Neural cell (in vitro differentiated cells): ENCODE measurements around the gene IDNK. TPM values are rescaled to one million over a fixed set of nuclear protein-coding genes. Genes with fewer than 3 reads are reported as not detected.

ENCODE experiments used
- H2AFZ ChIP-seq: fragments of 200-600, 300-800 bp; sonication (generic), shearing (Covaris generic); 2 replicates; pipeline ENCODE4 v1.6.0; 2014; ENCODE audit warnings: low read depth, mild to moderate bottlenecking, antibody characterized with exemption, low read length, moderate library complexity
- H3F3A ChIP-seq: fragments of 200-600 bp; shearing (Covaris generic); 2 replicates; pipeline ENCODE4 v1.6.1; 2016; ENCODE audit warnings: mild to moderate bottlenecking, moderate library complexity, mixed read lengths, antibody characterized with exemption, low read length; ENCODE audit not compliant: insufficient read depth, poor library complexity, severe bottlenecking
- H3K27ac ChIP-seq: fragments of 200-600, 300-800 bp; sonication (generic), shearing (Covaris generic); 2 replicates; pipeline ENCODE4 v1.5.1; 2014; ENCODE audit warnings: mild to moderate bottlenecking, low read length, moderate library complexity
- H3K27me3 ChIP-seq: fragments of 300-800, 200-600 bp; sonication (generic), shearing (Covaris generic); 2 replicates; pipeline ENCODE4 v1.6.0; 2014; ENCODE audit warnings: mild to moderate bottlenecking, low read depth, low read length, moderate library complexity; ENCODE audit not compliant: insufficient read depth
- H3K36me3 ChIP-seq: fragments of 300-800, 200-600 bp; sonication (generic), shearing (Covaris generic); 2 replicates; pipeline ENCODE4 v1.5.1; 2014; ENCODE audit warnings: mild to moderate bottlenecking, antibody characterized with exemption, low read length, moderate library complexity; ENCODE audit not compliant: insufficient read depth
- H3K4me2 ChIP-seq: fragments of 300-800, 200-600 bp; sonication (generic), shearing (Covaris generic); 2 replicates; pipeline ENCODE4 v1.6.0; 2014; ENCODE audit warnings: mild to moderate bottlenecking, low read length
- H3K4me3 ChIP-seq: fragments of 300-800, 200-600 bp; sonication (generic), shearing (Covaris generic); 2 replicates; pipeline ENCODE4 v1.5.1; 2014; ENCODE audit warnings: mild to moderate bottlenecking, low read length, moderate library complexity
- H3K79me2 ChIP-seq: fragments of 200-600 bp; shearing (Covaris generic); replicated peaks from 2 replicates; pipeline ENCODE4 v1.6.0; 2014; ENCODE audit warnings: mild to moderate bottlenecking, low read length, moderate library complexity; ENCODE audit not compliant: insufficient read depth
- H3K9ac ChIP-seq: fragments of 300-800, 200-600 bp; sonication (generic), shearing (Covaris generic); 2 replicates; pipeline ENCODE4 v1.6.1; 2016; ENCODE audit warnings: mild to moderate bottlenecking, low read length, mixed read lengths
- H3K9me2 ChIP-seq: fragments of 200-600 bp; shearing (Covaris generic); 2 replicates; pipeline ENCODE4 v1.6.1; 2016; ENCODE audit warnings: mild to moderate bottlenecking, low read length, mixed read lengths; ENCODE audit not compliant: insufficient read depth
- H3K9me3 ChIP-seq: fragments of 200-600, 300-800 bp; sonication (generic), shearing (Covaris generic); 2 replicates; pipeline ENCODE4 v1.6.1; 2016; ENCODE audit warnings: mild to moderate bottlenecking, mixed run types, low read length, moderate library complexity, mixed read lengths
- H4K20me1 ChIP-seq: fragments of 200-600 bp; shearing (Covaris generic); 2 replicates; pipeline ENCODE4 v1.6.1; 2016; ENCODE audit warnings: mild to moderate bottlenecking, mixed run types; ENCODE audit not compliant: insufficient read depth
- CTCF ChIP-seq: fragments of 450-650 bp; IDR thresholded peaks from 2 replicates; pipeline ENCODE4 v1.5.1; 2014; ENCODE audit warnings: antibody characterized with exemption, mild to moderate bottlenecking, moderate library complexity; ENCODE audit not compliant: poor library complexity, severe bottlenecking
- MXI1 ChIP-seq: fragments of 450-650 bp; conservative IDR thresholded peaks from 2 replicates; pipeline ENCODE4 v1.6.1; 2014; ENCODE audit warnings: antibody characterized with exemption, mild to moderate bottlenecking; ENCODE audit not compliant: poor library complexity, severe bottlenecking
- POLR2AphosphoS5 ChIP-seq: IDR thresholded peaks from 2 replicates; pipeline ENCODE4 v1.6.1; 2012
- RAD21 ChIP-seq: fragments of 450-650 bp; conservative IDR thresholded peaks from 2 replicates; pipeline ENCODE4 v1.6.1; 2014; ENCODE audit warnings: antibody characterized with exemption, mild to moderate bottlenecking, moderate library complexity
- REST ChIP-seq: IDR thresholded peaks from 2 replicates; pipeline ENCODE4 v1.6.1; 2012; ENCODE audit warnings: borderline replicate concordance
- SMC3 ChIP-seq: fragments of 450-650 bp; conservative IDR thresholded peaks from 2 replicates; pipeline ENCODE4 v1.6.1; 2014; ENCODE audit warnings: antibody characterized with exemption, mild to moderate bottlenecking, moderate library complexity; ENCODE audit not compliant: poor library complexity
- polyA plus RNA-seq: library from polyadenylated mRNA; depleted of rRNA; stranded (reverse); fragments of >200 nt; gene quantifications from 2 replicates; pipeline ENCODE4 v1.2.3, GENCODE V29; 2014

The IDNK gene
- polyA plus RNA-seq, 1 donor from 2014 or later, result 7.5 TPM

- Histone ChIP-seq H3K4me2 (no peak overlapping the region), H3K9ac (no peak overlapping the region), H3K4me3 (no peak overlapping the region), H3F3A (no peaks in the 10 kb centered on the region), H3K27ac (no peak overlapping the region), H3K9me3 (no peaks in the 10 kb centered on the region), H3K9me2 (no peaks in the 10 kb centered on the region), H3K36me3 (no peaks in the 10 kb centered on the region), H2AFZ (no peak overlapping the region), H3K27me3 (no peaks in the 10 kb centered on the region), H3K79me2 (no peaks in the 10 kb centered on the region), H4K20me1 (no peaks in the 10 kb centered on the region)
- TF ChIP-seq MXI1 (no peak), CTCF (no peak)
These were observed 37.9 kb upstream of the IDNK start for GRCh38 chr9:83584995-83585394.

- H3K4me2 ChIP-seq, result no peak overlapping the region
- H4K20me1 ChIP-seq, result no peaks in the 10 kb centered on the region
- no peaks in the 10 kb centered on the region for H3K9me2 ChIP-seq
- TF ChIP-seq SMC3, result no peak
- TF ChIP-seq POLR2AphosphoS5, result no peak
- TF ChIP-seq RAD21, result no peak
- TF ChIP-seq MXI1, result no peak
- no peak for TF ChIP-seq CTCF
- TF ChIP-seq REST, result no peak
- no peak overlapping the region for H2AFZ ChIP-seq
- H3K9me3 ChIP-seq, result no peaks in the 10 kb centered on the region
- H3K36me3 ChIP-seq, result no peaks in the 10 kb centered on the region
- H3K27me3 ChIP-seq, result no peaks in the 10 kb centered on the region
- no peak overlapping the region for H3K9ac ChIP-seq
- H3F3A ChIP-seq, result no peaks in the 10 kb centered on the region
- H3K4me3 ChIP-seq, result no peak overlapping the region
- no peaks in the 10 kb centered on the region for H3K79me2 ChIP-seq
- no peak overlapping the region for H3K27ac ChIP-seq
These were observed 34.7 kb upstream of the IDNK start for GRCh38 chr9:83588256-83588655.
